ENCODE measurements around the gene PLA2G12B. TPM values are rescaled to one million over a fixed set of nuclear protein-coding genes. Genes with fewer than 3 reads are reported as not detected.

PLA2G12B gene
- 0.11 TPM in 1 of 2 replicates, not detected in the other for total RNA-seq

DNA sequence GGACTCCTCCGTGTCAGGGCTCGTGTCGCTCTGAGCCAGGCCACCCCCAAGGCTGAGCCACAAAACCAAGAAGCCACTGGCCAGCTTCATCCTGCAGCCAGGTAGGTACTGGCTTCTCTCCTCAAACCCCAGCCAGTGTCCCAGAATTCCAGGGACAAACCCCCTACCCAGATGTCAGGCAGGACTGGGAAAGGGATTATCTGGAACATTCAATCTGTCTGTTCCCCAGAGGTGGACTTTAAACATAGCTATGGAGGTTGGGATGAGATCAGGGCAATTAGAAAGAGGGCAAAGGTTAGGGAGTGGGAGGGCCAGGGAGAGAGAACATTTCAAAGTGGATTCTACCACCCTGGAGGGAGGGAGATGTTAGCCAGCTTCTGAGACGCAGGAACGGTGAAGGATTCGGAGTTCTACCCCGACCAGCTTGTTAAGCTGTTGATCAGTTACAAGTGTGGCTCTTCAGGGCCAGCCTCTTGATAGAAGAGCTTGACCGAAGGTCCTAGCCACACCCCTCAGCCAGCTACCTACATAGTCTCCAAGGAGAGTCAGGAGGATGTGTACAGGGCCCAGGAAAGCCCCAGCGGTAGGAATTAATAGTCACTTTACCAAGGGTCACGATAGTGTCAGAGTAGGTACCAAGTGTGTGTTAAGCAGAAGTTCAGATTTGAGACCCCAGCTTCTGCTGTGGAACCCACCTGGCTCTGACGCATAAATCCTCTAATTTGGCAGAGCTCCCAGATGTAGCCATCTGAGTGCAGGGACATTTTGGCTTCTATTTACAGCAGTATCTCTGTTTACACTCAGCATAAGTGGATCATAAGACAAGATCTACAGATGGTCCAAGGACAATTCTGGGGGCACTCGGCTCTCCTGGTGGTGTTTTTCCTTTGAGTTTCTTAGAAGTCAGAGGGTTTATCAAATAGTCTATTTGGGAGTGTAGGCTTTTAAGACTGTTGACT is at the start of gene PLA2G12B:
PLA2G12B (minus strand) TSS at position 211 of the 959 bp plus-strand sequence; CDS start at position 90, 121 bp downstream.

DNA sequence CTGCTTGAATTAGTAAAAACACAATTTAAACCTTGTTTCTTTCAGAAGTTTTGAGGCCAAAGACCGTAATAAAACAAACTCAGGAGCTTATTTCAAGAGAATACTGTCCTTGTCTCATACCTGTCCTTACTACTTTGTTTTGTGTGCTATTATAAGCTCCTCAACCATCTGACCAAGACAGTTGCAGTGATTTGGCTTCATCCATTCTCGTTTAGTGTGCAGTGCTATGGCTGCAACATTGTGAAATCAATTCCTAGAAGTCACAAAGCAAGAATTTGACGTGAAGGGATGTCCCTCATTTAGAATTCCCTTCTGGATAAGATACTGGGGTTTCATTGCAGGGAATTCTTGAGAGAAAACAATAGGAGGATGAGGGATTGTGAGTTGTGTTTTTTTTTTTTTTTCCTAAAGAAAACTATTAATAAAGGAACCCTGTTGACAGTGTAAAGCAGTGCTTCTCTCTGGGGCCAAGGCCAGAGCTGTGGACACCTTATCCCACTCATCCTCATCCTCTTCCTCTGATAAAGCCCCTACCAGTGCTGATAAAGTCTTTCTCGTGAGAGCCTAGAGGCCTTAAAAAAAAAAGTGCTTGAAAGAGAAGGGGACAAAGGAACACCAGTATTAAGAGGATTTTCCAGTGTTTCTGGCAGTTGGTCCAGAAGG is 61.3 kb downstream of the PLA2G12B start, which contains the start of gene OIT3:
OIT3 (plus strand) TSS at position 604 of the 663 bp plus-strand sequence. CDS start 60 bp downstream, outside the sequence.

Other genes with a start within 250 kb of the PLA2G12B start
- 0.13 and 0.43 TPM in 2 replicates for gene OIT3, start 61.1 kb downstream of the PLA2G12B start, total RNA-seq
- gene P4HA1, start 142.1 kb upstream of the PLA2G12B start, total RNA-seq: 437 and 474 TPM in 2 replicates
- 1.8 and 2.2 TPM in 2 replicates for gene NUDT13, start 155.6 kb upstream of the PLA2G12B start, total RNA-seq
- 43.1 and 43.5 TPM in 2 replicates for gene ECD, start 213.2 kb upstream of the PLA2G12B start, total RNA-seq
- 34.0 and 37.4 TPM in 2 replicates for gene FAM149B1, start 213.3 kb upstream of the PLA2G12B start, total RNA-seq